Measurements from ENCODE around the gene HSPB7.
A peak's percentile ranks its signal among the peaks of the same experiment; 100 is the strongest.
"Not testable (repeated sequence)": the region's sequence is repeated elsewhere in the genome, so short reads cannot be mapped to it uniquely, and the experiment has no call there.

Gene HSPB7

GRCh38 chr1:16017461-16018303 is at the start of gene HSPB7:
Gene HSPB7 (minus strand): TSS chr1:16018043. CDS start chr1:16017963, 80 bp downstream.
- no peak for DNase-seq (ENCODE audit: low read depth in 2 of 2)

- no peak for DNase-seq (ENCODE audit: low read depth in 2 of 2)
Observed at GRCh38 chr1:16067127-16067768, 49.4 kb upstream of the HSPB7 start.

GRCh38 chr1:16066245-16066644 is 48.4 kb upstream of the HSPB7 start:
- DNase-seq (ENCODE audit: low read depth in 2 of 2): no peak

- DNase-seq (ENCODE audit: low read depth in 2 of 2): no peak
Observed at GRCh38 chr1:16065269-16065576, 47.4 kb upstream of the HSPB7 start.

- no peak for DNase-seq (ENCODE audit: low read depth in 2 of 2)
Observed at GRCh38 chr1:16064536-16065268, 46.9 kb upstream of the HSPB7 start.

GRCh38 chr1:16063921-16064320 is 46.1 kb upstream of the HSPB7 start:
- no peak for DNase-seq (ENCODE audit: low read depth in 2 of 2)

GRCh38 chr1:16063226-16063829 is 45.5 kb upstream of the HSPB7 start:
- no peak for DNase-seq (ENCODE audit: low read depth in 2 of 2)

- not testable (repeated sequence) for DNase-seq (ENCODE audit: low read depth in 2 of 2)
Observed at GRCh38 chr1:16062687-16063075, 44.8 kb upstream of the HSPB7 start.

GRCh38 chr1:16061989-16062686 is 44.3 kb upstream of the HSPB7 start:
- not testable (repeated sequence) for DNase-seq (ENCODE audit: low read depth in 2 of 2)

GRCh38 chr1:16061266-16061665 is 43.4 kb upstream of the HSPB7 start:
- no peak for DNase-seq (ENCODE audit: low read depth in 2 of 2)

GRCh38 chr1:16058394-16059120 is 40.7 kb upstream of the HSPB7 start:
- DNase-seq (ENCODE audit: low read depth in 2 of 2): not testable (repeated sequence)

GRCh38 chr1:16057314-16057915 is 39.6 kb upstream of the HSPB7 start:
- DNase-seq (ENCODE audit: low read depth in 2 of 2): not testable (repeated sequence)

- not testable (repeated sequence) for DNase-seq (ENCODE audit: low read depth in 2 of 2)
Observed at GRCh38 chr1:16056521-16056912, 38.7 kb upstream of the HSPB7 start.

GRCh38 chr1:16055613-16056520 is 38.0 kb upstream of the HSPB7 start:
- peak; percentile 80 to 91 for DNase-seq (ENCODE audit: low read depth in 2 of 2)

- no peak for DNase-seq (ENCODE audit: low read depth in 2 of 2)
Observed at GRCh38 chr1:16054598-16055540, 37.0 kb upstream of the HSPB7 start.

- no peak for DNase-seq (ENCODE audit: low read depth in 2 of 2)
Observed at GRCh38 chr1:16053781-16054502, 36.1 kb upstream of the HSPB7 start.

GRCh38 chr1:16051949-16052348 is 34.1 kb upstream of the HSPB7 start:
- DNase-seq (ENCODE audit: low read depth in 2 of 2): not testable (repeated sequence)

GRCh38 chr1:16051039-16051438 is 33.2 kb upstream of the HSPB7 start:
- DNase-seq (ENCODE audit: low read depth in 2 of 2): no peak

All from activated CD4-positive, alpha-beta T cell treated with anti-CD3 and anti-CD28 coated beads for 24 hours (primary cell).